HG03442 (cell line): ENCODE data around the gene PPP2R5A.

Experiments used
- ATAC-seq: cut with Tn5 transposase; IDR thresholded peaks from one replicate; pipeline ENCODE4 v1.9.1; 2021; ENCODE audit warnings: mild to moderate bottlenecking, moderate library complexity; ENCODE audit not compliant: unreplicated experiment

Gene PPP2R5A

GRCh38 chr1:212401838-212402582 is 116.8 kb downstream of the PPP2R5A start:
- no peak for ATAC-seq

- ATAC-seq, result no peak
Measured at GRCh38 chr1:212402666-212403321, 117.6 kb downstream of the PPP2R5A start.

- ATAC-seq, result no peak
Measured at GRCh38 chr1:212410231-212410820, 125.1 kb downstream of the PPP2R5A start.
